Lung (tissue), 12 donors: ENCODE results near the gene CLSTN2. TPM values are rescaled to one million over a fixed set of nuclear protein-coding genes. Genes with fewer than 3 reads are reported as not detected.

Experiments
- ATAC-seq: fragments of 200-7000 bp; cut with Tn5 transposase; one replicate; pipeline ENCODE4 v1.9.1; 2020; ENCODE audit warnings: moderate number of reproducible peaks; ENCODE audit not compliant: insufficient read depth, low FRiP score
- DNase-seq, 3 donors: peaks; one replicate each; pipeline ENCODE4 v3.0.0-alpha.2; 2013 to 2017
- H3K27ac ChIP-seq, 2 donors: one replicate each; pipeline ENCODE4 v1.5.1; 2013; ENCODE audit warnings: mild to moderate bottlenecking in 2 of 2, moderate library complexity in 2 of 2, control low read depth in 1 of 2, inconsistent platforms in 1 of 2, low read depth in 1 of 2, low read length in 1 of 2
- H3K27me3 ChIP-seq, 3 donors: one replicate each; pipeline ENCODE4 v1.5.1; 2013; ENCODE audit warnings: low read length in 2 of 3; ENCODE audit not compliant: control insufficient read depth in 3 of 3, insufficient read depth in 3 of 3
- H3K36me3 ChIP-seq, 4 donors: one replicate each; pipeline ENCODE4 v1.5.1; 2013; ENCODE audit warnings: low read length in 4 of 4, mild to moderate bottlenecking in 1 of 4, moderate library complexity in 1 of 4; ENCODE audit not compliant: control insufficient read depth in 4 of 4, insufficient read depth in 4 of 4
- H3K4me1 ChIP-seq, 5 donors: one replicate each; pipeline ENCODE4 v1.5.1; 2013; ENCODE audit warnings: low read length in 5 of 5, mild to moderate bottlenecking in 2 of 5, moderate library complexity in 1 of 5; ENCODE audit not compliant: control insufficient read depth in 5 of 5, insufficient read depth in 5 of 5
- H3K4me3 ChIP-seq: one replicate; pipeline ENCODE4 v1.5.1; 2013; ENCODE audit warnings: mild to moderate bottlenecking, control low read depth, moderate library complexity
- H3K9ac ChIP-seq, 2 donors: one replicate each; pipeline ENCODE4 v1.5.1; 2013; ENCODE audit warnings: low read length in 2 of 2, control low read depth in 1 of 2; ENCODE audit not compliant: insufficient read depth in 1 of 2
- H3K9me3 ChIP-seq, 4 donors: one replicate each; pipeline ENCODE4 v1.5.1; 2013; ENCODE audit warnings: low read length in 3 of 4, mild to moderate bottlenecking in 1 of 4, moderate library complexity in 1 of 4; ENCODE audit not compliant: control insufficient read depth in 4 of 4, insufficient read depth in 3 of 4
- CTCF ChIP-seq: IDR thresholded peaks from 2 replicates; pipeline ENCODE4 v1.5.1; 2012; ENCODE audit warnings: mild to moderate bottlenecking; ENCODE audit errors: control extremely low read depth, extremely low read depth
- WGBS, 2 donors: extraction: QIAGEN DNeasy Blood & Tissue Kit; methylation state at CpG; one replicate each; pipeline ENCODE4 v1.1.7; 2013; 5-methylcytosine and 5-hydroxymethylcytosine counted together
- polyA plus RNA-seq, 2 donors: library from polyadenylated mRNA; stranded (reverse); fragments of 200-250 nt; gene quantifications; one replicate each; pipeline ENCODE4 v1.2.1, GENCODE V29; 2013
- total RNA-seq, 2 donors: library from RNA; depleted of rRNA in 1 of 2; stranded (reverse); fragments of >200 nt in 1 of 2; gene quantifications; one replicate each; pipeline ENCODE4 v1.2.1, GENCODE V29; 2014 to 2021
- donor health status: control.
- donor health status: control.
- donor health status: Bipolar disorder and iron deficiency.
- donor health status: healthy.
- donor health status: DM: yes; HTN: yes; CAD: no.

CLSTN2 gene
- total and polyA plus RNA-seq, 4 donors, result 0.07 to 2.4 (median 1.3) TPM

DNA sequence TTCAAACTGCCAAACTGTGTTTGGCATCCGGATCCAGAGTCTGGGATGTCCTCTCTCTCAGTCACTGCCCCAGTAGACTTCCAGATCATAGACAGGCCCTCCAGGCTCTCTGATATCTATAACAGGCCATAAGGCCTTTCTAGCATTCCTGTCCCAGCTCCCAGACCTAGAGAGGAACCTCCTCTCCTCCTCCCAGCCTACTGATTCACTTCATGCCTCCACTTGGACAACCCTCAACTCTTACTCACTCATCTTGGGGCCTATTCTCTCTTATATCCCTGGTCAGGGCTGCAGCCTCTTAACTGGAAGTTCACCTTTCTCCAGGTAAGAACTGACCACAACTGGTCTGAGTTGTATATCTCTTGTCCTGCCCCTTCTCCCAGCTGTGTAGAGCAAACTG is 489.2 kb downstream of the CLSTN2 start:
- no peak for ATAC-seq
- WGBS, 2 donors, result 92 to 95% methylated on average over 1 of the region's 1 CpG

DNA sequence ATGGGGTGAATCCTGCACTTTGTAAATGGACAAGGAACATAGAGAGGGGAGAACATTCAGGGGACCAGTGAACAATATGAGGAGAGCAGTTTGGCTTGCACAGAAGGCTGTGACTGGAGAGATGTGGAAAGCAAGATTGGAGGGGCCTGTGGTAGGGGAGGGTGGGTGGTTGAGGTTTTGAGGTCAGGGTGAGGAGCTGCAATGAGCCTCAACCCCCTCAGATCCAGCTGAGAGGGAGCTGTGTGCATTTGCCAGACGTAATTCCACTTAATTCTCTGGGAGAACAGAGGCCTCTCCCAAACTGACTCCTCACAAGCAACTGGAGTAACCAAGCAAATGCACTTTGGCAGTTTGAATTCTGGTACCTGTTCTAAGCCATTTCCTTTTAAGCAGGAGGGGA is 489.7 kb downstream of the CLSTN2 start:
- Histone ChIP-seq H3K4me1 (peaks cover 0 to 10% (median 3%) of the 10 kb centered on the region in 5 donors), H3K27ac (no peak overlapping the region), H3K4me3 (no peak overlapping the region), H3K36me3 (no peaks in the 10 kb centered on the region), H3K9ac (no peak overlapping the region), H3K9me3 (no peaks in the 10 kb centered on the region), H3K27me3 (no peaks in the 10 kb centered on the region)
- DNase-seq, result no peak
- WGBS, 2 donors, result 74 to 77% methylated on average over 1 of the region's 1 CpG
- no peak for TF ChIP-seq CTCF
- ATAC-seq, result no peak

More for the DNA sequence above, 489.2 kb downstream of the CLSTN2 start:
- DNase-seq, result no peak
- no peak overlapping the region for H3K9ac ChIP-seq
- H3K9me3 ChIP-seq, result no peaks in the 10 kb centered on the region
- H3K4me1 ChIP-seq, result peaks cover 0 to 10% (median 3%) of the 10 kb centered on the region in 5 donors
- TF ChIP-seq CTCF, result no peak
- H3K27ac ChIP-seq, result no peak overlapping the region
- H3K36me3 ChIP-seq, result no peaks in the 10 kb centered on the region
- no peak overlapping the region for H3K4me3 ChIP-seq
- H3K27me3 ChIP-seq, result no peaks in the 10 kb centered on the region

- no peak overlapping the region for H3K9ac ChIP-seq
Observed at GRCh38 chr3:140427786-140428185, 492.8 kb downstream of the CLSTN2 start.

More at GRCh38 chr3:140427786-140428185, 492.8 kb downstream of the CLSTN2 start:
- TF ChIP-seq CTCF, result no peak
- WGBS, 2 donors, result 93 to 95% methylated on average over 1 of the region's 1 CpG
- H3K4me3 ChIP-seq, result no peak overlapping the region
- H3K9me3 ChIP-seq, result no peaks in the 10 kb centered on the region
- no peaks in the 10 kb centered on the region for H3K36me3 ChIP-seq
- DNase-seq, result no peak
- no peak for ATAC-seq
- H3K27ac ChIP-seq, result no peak overlapping the region
- H3K4me1 ChIP-seq, result peaks cover 0 to 3% (median 0%) of the 10 kb centered on the region in 5 donors
- H3K27me3 ChIP-seq, result no peaks in the 10 kb centered on the region
